Measurements from ENCODE around the gene ILF3.
"Not testable (repeated sequence)": the region's sequence is repeated elsewhere in the genome, so short reads cannot be mapped to it uniquely, and the experiment has no call there.

ILF3 gene

DNA sequence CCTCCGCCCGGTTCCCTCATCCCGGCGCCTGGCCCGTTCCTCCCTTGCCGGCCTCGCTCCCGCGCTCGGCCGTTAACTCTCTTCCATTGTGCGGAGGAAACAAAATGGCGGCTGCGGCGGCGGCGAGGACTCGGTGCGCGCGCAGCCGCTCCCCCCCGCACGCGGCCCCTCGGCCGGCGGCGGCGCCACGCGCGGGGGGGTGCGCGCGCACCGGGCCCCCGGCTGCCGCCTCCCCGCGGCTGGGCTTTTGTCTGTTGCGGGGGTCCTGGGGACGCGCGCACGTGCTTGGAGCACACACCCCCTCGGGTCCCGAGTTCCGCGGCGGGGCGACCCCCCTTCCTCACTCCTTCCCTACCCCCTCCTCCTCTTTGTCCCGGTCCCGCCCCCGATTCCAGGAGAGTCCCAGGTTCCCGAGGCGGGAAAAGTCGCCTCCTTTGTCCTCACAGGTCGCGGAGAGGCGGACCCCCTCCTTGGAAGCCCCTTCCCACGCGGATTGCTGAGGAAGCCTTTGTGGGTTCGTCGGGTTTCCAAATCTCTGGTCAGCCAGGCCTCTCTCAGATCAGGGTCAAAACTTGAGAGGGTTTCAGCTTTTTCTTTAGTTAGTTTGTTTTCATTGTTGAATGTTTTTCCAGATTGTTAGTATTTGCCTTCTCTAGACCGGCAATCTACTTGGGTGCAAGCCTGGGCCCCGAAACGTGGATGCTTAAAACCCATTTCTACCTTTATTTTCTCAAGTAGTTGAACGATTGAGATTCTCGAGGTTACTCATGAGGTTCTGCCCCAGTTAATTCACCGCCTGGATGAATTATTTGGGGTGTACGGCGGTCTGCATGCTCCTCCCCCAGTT, 687 bp downstream of the ILF3 start:
- H3K4me1 ChIP-seq (ENCODE audit: control insufficient read depth, insufficient read depth, low read length) = peaks cover 6% of the 10 kb centered on the region
- peak overlapping the region; percentile 99 for H3K27ac ChIP-seq (ENCODE audit: insufficient read depth, low read depth, low read length, poor library complexity, severe bottlenecking)
- peak overlapping the region; percentile 98 for H3K4me3 ChIP-seq (ENCODE audit: insufficient read depth, low read depth, low read length)
- H3K36me3 ChIP-seq (ENCODE audit: control insufficient read depth, insufficient read depth, low read length) = peaks cover 13% of the 10 kb centered on the region
- H3K27me3 ChIP-seq (ENCODE audit: control insufficient read depth, insufficient read depth, low read length, poor library complexity, severe bottlenecking) = no peaks in the 10 kb centered on the region
- H3K9me3 ChIP-seq (ENCODE audit: control insufficient read depth, low read length) = no peaks in the 10 kb centered on the region
- 0% methylated on average over 73 of the region's 73 CpGs for WGBS, 2 experiments

DNA sequence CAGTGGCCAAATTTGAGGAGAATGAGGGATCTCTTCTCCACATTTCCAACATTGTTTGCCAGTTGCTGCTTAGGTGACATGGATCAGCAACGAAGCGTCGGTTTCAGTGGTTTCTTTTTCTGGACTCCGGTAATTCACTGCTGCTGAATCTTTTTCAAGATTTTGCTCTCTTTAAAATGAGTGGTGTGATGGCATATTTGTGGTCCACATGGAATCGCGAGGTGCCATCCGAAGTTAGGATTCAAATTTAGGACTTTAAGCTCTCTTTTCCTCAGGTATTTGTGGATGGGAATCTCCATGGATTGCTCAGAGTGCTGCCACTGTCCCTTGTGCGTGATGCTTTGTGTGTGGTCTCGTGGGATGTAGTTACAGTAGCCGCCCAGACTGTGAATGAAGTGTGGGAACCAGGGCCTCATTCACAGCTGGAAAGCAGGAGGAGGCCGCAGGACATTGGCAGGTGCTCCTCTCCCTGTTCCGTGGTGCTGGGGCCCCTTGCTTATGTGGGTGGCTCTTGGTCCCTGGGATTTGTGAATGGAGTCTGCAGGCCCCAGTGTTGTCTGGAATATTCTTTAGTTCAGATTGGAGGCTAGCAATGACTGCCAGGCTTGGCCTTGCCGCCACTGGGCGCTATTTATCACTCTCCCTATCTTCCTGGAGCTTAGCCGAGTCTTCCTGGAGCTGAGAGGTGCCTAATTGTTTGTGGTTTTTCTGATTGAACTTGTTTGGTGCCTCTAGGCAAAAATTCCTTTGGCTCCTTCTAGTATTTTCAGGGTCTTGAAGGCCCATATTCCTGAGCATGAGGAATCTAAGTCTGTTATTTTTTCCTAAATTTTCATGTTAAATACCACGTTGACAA, 1.5 kb downstream of the ILF3 start:
- Histone ChIP-seq H3K27ac (ENCODE audit: insufficient read depth, low read depth, low read length, poor library complexity, severe bottlenecking) (peak overlapping the region; percentile 72), H3K36me3 (ENCODE audit: control insufficient read depth, insufficient read depth, low read length) (peaks cover 13% of the 10 kb centered on the region), H3K4me1 (ENCODE audit: control insufficient read depth, insufficient read depth, low read length) (peaks cover 6% of the 10 kb centered on the region), H3K4me3 (ENCODE audit: insufficient read depth, low read depth, low read length) (peak overlapping the region; percentile 98), H3K27me3 (ENCODE audit: control insufficient read depth, insufficient read depth, low read length, poor library complexity, severe bottlenecking) (no peaks in the 10 kb centered on the region), H3K9me3 (ENCODE audit: control insufficient read depth, low read length) (no peaks in the 10 kb centered on the region)
- WGBS, 2 experiments = 1% methylated on average over 16 of the region's 16 CpGs

- peaks cover 6% of the 10 kb centered on the region for H3K4me1 ChIP-seq (ENCODE audit: control insufficient read depth, insufficient read depth, low read length)
- H3K36me3 ChIP-seq (ENCODE audit: control insufficient read depth, insufficient read depth, low read length) = peaks cover 23% of the 10 kb centered on the region
- 93 to 96% methylated on average over 5 of the region's 5 CpGs for WGBS, 2 experiments
- H3K27ac ChIP-seq (ENCODE audit: insufficient read depth, low read depth, low read length, poor library complexity, severe bottlenecking) = no peak overlapping the region
- no peaks in the 10 kb centered on the region for H3K27me3 ChIP-seq (ENCODE audit: control insufficient read depth, insufficient read depth, low read length, poor library complexity, severe bottlenecking)
- no peaks in the 10 kb centered on the region for H3K9me3 ChIP-seq (ENCODE audit: control insufficient read depth, low read length)
- H3K4me3 ChIP-seq (ENCODE audit: insufficient read depth, low read depth, low read length) = no peak overlapping the region
Observed at GRCh38 chr19:10660346-10660745, 6.2 kb downstream of the ILF3 start.

GRCh38 chr19:10661946-10662345, 7.8 kb downstream of the ILF3 start:
- peaks cover 22% of the 10 kb centered on the region for H3K36me3 ChIP-seq (ENCODE audit: control insufficient read depth, insufficient read depth, low read length)
- WGBS, 2 experiments = 93 to 97% methylated on average over 1 of the region's 1 CpG
- no peak overlapping the region for H3K27ac ChIP-seq (ENCODE audit: insufficient read depth, low read depth, low read length, poor library complexity, severe bottlenecking)
- peaks cover 6% of the 10 kb centered on the region for H3K4me1 ChIP-seq (ENCODE audit: control insufficient read depth, insufficient read depth, low read length)
- no peaks in the 10 kb centered on the region for H3K9me3 ChIP-seq (ENCODE audit: control insufficient read depth, low read length)
- H3K27me3 ChIP-seq (ENCODE audit: control insufficient read depth, insufficient read depth, low read length, poor library complexity, severe bottlenecking) = no peaks in the 10 kb centered on the region
- H3K4me3 ChIP-seq (ENCODE audit: insufficient read depth, low read depth, low read length) = no peak overlapping the region

- H3K36me3 ChIP-seq (ENCODE audit: control insufficient read depth, insufficient read depth, low read length) = peaks cover 17% of the 10 kb centered on the region
- WGBS, 2 experiments = 91 to 93% methylated on average over 14 of the region's 14 CpGs
Observed at GRCh38 chr19:10662384-10663251, 8.5 kb downstream of the ILF3 start.

DNA sequence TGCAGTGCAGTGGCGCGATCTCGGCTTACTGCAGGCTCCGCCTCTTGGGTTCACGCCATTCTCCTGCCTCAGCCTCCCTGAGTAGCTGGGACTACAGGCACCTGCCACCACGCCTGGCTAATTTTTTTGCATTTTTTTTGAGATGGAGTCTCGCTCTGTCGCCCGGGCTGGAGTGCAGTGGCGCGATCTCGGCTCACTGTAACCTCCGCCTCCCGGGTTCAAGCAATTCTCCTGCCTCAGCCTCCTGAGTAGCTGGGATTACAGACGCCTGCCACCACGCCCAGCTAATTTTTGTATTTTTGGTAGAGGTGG, 9.1 kb downstream of the ILF3 start:
- H3K4me1 ChIP-seq (ENCODE audit: control insufficient read depth, insufficient read depth, low read length); H3K4me3 ChIP-seq (ENCODE audit: insufficient read depth, low read depth, low read length); H3K9me3 ChIP-seq (ENCODE audit: control insufficient read depth, low read length); H3K27ac ChIP-seq (ENCODE audit: insufficient read depth, low read depth, low read length, poor library complexity, severe bottlenecking); H3K27me3 ChIP-seq (ENCODE audit: control insufficient read depth, insufficient read depth, low read length, poor library complexity, severe bottlenecking): not testable (repeated sequence)
- peaks cover 14% of the 10 kb centered on the region for H3K36me3 ChIP-seq (ENCODE audit: control insufficient read depth, insufficient read depth, low read length)
- WGBS, 2 experiments = 90 to 95% methylated on average over 16 of the region's 16 CpGs

More at GRCh38 chr19:10662384-10663251, 8.5 kb downstream of the ILF3 start:
- Histone ChIP-seq H3K4me3 (ENCODE audit: insufficient read depth, low read depth, low read length) (no peak overlapping the region), H3K27ac (ENCODE audit: insufficient read depth, low read depth, low read length, poor library complexity, severe bottlenecking) (no peak overlapping the region), H3K27me3 (ENCODE audit: control insufficient read depth, insufficient read depth, low read length, poor library complexity, severe bottlenecking) (no peaks in the 10 kb centered on the region), H3K9me3 (ENCODE audit: control insufficient read depth, low read length) (no peaks in the 10 kb centered on the region), H3K4me1 (ENCODE audit: control insufficient read depth, insufficient read depth, low read length) (peaks cover 6% of the 10 kb centered on the region)

DNA sequence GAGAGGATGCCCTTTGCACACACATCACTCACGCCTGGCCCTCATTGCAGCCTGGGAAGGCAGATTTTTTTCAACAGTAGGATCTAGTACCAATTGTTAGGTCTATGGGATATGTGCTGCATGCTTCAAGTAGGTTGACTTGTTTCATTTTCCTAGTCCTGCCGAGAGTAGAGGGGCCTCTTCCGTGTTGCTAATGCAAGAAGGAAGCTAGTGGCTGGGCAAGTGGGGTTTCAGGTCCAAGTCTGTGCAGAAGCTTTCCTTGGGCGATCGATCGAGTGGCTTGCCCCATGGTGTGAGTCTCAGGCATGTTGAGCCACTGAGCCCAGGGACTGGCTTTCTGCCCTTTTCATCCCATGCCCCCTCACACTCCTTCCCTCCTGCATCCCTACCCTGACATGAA, 13.7 kb downstream of the ILF3 start:
- WGBS, 2 experiments = 92 to 93% methylated on average over 6 of the region's 6 CpGs
- Histone ChIP-seq H3K36me3 (ENCODE audit: control insufficient read depth, insufficient read depth, low read length) (peaks cover 27% of the 10 kb centered on the region), H3K27me3 (ENCODE audit: control insufficient read depth, insufficient read depth, low read length, poor library complexity, severe bottlenecking) (no peaks in the 10 kb centered on the region), H3K9me3 (ENCODE audit: control insufficient read depth, low read length) (no peaks in the 10 kb centered on the region), H3K4me3 (ENCODE audit: insufficient read depth, low read depth, low read length) (no peak overlapping the region), H3K4me1 (ENCODE audit: control insufficient read depth, insufficient read depth, low read length) (no peaks in the 10 kb centered on the region), H3K27ac (ENCODE audit: insufficient read depth, low read depth, low read length, poor library complexity, severe bottlenecking) (no peak overlapping the region)

DNA sequence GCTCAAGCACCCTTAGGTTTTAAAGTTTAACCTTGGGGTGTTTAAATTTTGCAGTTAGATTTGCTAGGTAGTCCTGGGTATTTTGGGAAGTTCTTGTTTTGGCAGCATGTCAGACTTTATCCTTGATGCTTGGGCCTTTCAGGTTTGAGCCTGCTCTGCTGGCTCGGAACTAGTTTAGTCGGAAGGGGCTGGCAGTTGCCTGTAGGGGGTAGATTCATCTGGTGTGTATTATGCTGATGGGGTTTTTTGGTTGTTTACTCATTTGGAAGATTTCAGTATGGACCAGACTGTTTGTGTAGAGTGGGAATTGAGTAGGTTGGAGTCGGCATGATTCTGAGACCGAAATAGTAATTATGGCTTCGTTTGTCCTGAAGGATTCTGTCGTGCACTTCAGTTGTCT, 15.1 kb downstream of the ILF3 start:
- Histone ChIP-seq H3K4me3 (ENCODE audit: insufficient read depth, low read depth, low read length) (no peak overlapping the region), H3K27ac (ENCODE audit: insufficient read depth, low read depth, low read length, poor library complexity, severe bottlenecking) (no peak overlapping the region), H3K36me3 (ENCODE audit: control insufficient read depth, insufficient read depth, low read length) (peaks cover 36% of the 10 kb centered on the region), H3K9me3 (ENCODE audit: control insufficient read depth, low read length) (no peaks in the 10 kb centered on the region), H3K27me3 (ENCODE audit: control insufficient read depth, insufficient read depth, low read length, poor library complexity, severe bottlenecking) (no peaks in the 10 kb centered on the region), H3K4me1 (ENCODE audit: control insufficient read depth, insufficient read depth, low read length) (no peaks in the 10 kb centered on the region)
- WGBS, 2 experiments = 93 to 94% methylated on average over 6 of the region's 6 CpGs

DNA sequence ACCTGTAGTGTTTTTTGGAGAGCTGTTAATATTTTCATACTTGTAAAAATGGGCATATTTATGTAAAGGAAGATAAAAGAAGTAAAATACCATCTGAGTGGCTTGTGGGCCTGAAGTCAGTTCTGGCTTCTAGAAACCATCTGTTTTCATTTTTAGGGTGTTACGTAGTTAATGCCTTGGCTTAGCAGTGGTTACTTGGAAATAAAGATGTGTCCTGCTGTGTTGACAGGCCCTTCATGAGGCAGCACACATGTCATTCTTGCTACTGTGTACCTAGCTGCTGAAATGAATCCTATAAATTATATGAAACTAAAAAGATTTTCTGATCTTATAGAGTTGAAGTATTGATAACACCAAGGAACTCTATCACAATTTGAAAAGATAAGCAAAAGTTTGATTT, 16.0 kb downstream of the ILF3 start:
- 97 to 100% methylated on average over 1 of the region's 1 CpG for WGBS, 2 experiments
- Histone ChIP-seq H3K36me3 (ENCODE audit: control insufficient read depth, insufficient read depth, low read length) (peaks cover 46% of the 10 kb centered on the region), H3K27me3 (ENCODE audit: control insufficient read depth, insufficient read depth, low read length, poor library complexity, severe bottlenecking) (no peaks in the 10 kb centered on the region)

More for the DNA sequence above, 16.0 kb downstream of the ILF3 start:
- H3K4me3 ChIP-seq (ENCODE audit: insufficient read depth, low read depth, low read length) = no peak overlapping the region
- no peak overlapping the region for H3K27ac ChIP-seq (ENCODE audit: insufficient read depth, low read depth, low read length, poor library complexity, severe bottlenecking)
- H3K4me1 ChIP-seq (ENCODE audit: control insufficient read depth, insufficient read depth, low read length) = no peaks in the 10 kb centered on the region
- no peaks in the 10 kb centered on the region for H3K9me3 ChIP-seq (ENCODE audit: control insufficient read depth, low read length)

Data from ectodermal cell (in vitro differentiated cells).